NCI-H345 treated with DMSO at 0.1 percent for 48 hours (cell line): ENCODE measurements around the gene TAMALIN.
"Not testable (repeated sequence)": the region's sequence is repeated elsewhere in the genome, so short reads cannot be mapped to it uniquely, and the experiment has no call there.

Experiments used
- DNase-seq: peaks from one replicate; lab custom pipeline; 2025; ENCODE audit not compliant: unreplicated experiment; lab: John Stamatoyannopoulos, UW

The TAMALIN gene

GRCh38 chr12:52006726-52007157 is at the start of gene TAMALIN:
TAMALIN (plus strand) TSS chr12:52006946; CDS start chr12:52007020, 74 bp downstream.
- DNase-seq = peak; percentile 50

- no peak for DNase-seq
Observed at GRCh38 chr12:51958542-51958941, 48.2 kb upstream of the TAMALIN start.

- DNase-seq = no peak
Observed at GRCh38 chr12:51959211-51959610, 47.5 kb upstream of the TAMALIN start.

- no peak for DNase-seq
Observed at GRCh38 chr12:51959921-51960320, 46.8 kb upstream of the TAMALIN start.

GRCh38 chr12:51960488-51960887 is 46.3 kb upstream of the TAMALIN start:
- no peak for DNase-seq

GRCh38 chr12:51960890-51961289 is 45.9 kb upstream of the TAMALIN start:
- DNase-seq = no peak

- no peak for DNase-seq
Observed at GRCh38 chr12:51961834-51962233, 44.9 kb upstream of the TAMALIN start.

- DNase-seq = no peak
Observed at GRCh38 chr12:51962737-51963136, 44.0 kb upstream of the TAMALIN start.

- no peak for DNase-seq
Observed at GRCh38 chr12:51963477-51963876, 43.3 kb upstream of the TAMALIN start.

GRCh38 chr12:51969643-51970042 is 37.1 kb upstream of the TAMALIN start:
- DNase-seq = no peak

GRCh38 chr12:51970904-51971646 is 35.7 kb upstream of the TAMALIN start:
- no peak for DNase-seq

GRCh38 chr12:51971679-51972421 is 34.9 kb upstream of the TAMALIN start:
- no peak for DNase-seq

- DNase-seq = no peak
Observed at GRCh38 chr12:51972422-51972812, 34.3 kb upstream of the TAMALIN start.

GRCh38 chr12:51972849-51973273 is 33.9 kb upstream of the TAMALIN start:
- DNase-seq = no peak

- DNase-seq = no peak
Observed at GRCh38 chr12:51973560-51973959, 33.2 kb upstream of the TAMALIN start.

- DNase-seq = no peak
Observed at GRCh38 chr12:51974646-51975045, 32.1 kb upstream of the TAMALIN start.

GRCh38 chr12:51975196-51975595 is 31.6 kb upstream of the TAMALIN start:
- no peak for DNase-seq

- DNase-seq = no peak
Observed at GRCh38 chr12:51976376-51977160, 30.2 kb upstream of the TAMALIN start.

GRCh38 chr12:51977320-51977753 is 29.4 kb upstream of the TAMALIN start:
- no peak for DNase-seq

- not testable (repeated sequence) for DNase-seq
Observed at GRCh38 chr12:51979306-51979705, 27.4 kb upstream of the TAMALIN start.

GRCh38 chr12:51980051-51980808 is 26.5 kb upstream of the TAMALIN start:
- peak; percentile 64 for DNase-seq
